A673 (cell line): Measurements from ENCODE around the gene ZFAND5. TPM values are rescaled to one million over a fixed set of nuclear protein-coding genes. Genes with fewer than 3 reads are reported as not detected.

Experiments used
- BruUV-seq: library from RNA; stranded (reverse); fragments of 400-500 nt; replicated peaks from 2 replicates; lab custom pipeline; 2021; lab: Mats Ljungman, UMichigan
- CTCF ChIA-PET: fragments of 300-600 bp; sonication (Branson Sonifier 250); formaldehyde crosslinking; loops from one replicate; lab custom pipeline; 2022; ENCODE audit warnings: antibody characterized with exemption; lab: Charles Lee
- POLR2A ChIA-PET: fragments of 300-600 bp; sonication (Branson Sonifier 250); formaldehyde crosslinking; loops from one replicate; lab custom pipeline; 2022; ENCODE audit warnings: antibody characterized with exemption; ENCODE audit not compliant: low non-redundant PET; lab: Charles Lee
- DNase-seq: peaks from one replicate; pipeline ENCODE4 v3.0.0-alpha.2; 2015; ENCODE audit warnings: low spot score
- H3K27ac ChIP-seq: fragments of 200-600 bp; sonication (generic); 2 replicates; pipeline ENCODE4 v1.5.1; 2016; ENCODE audit warnings: mixed run types, low read depth, mild to moderate bottlenecking, mixed read lengths, antibody characterized with exemption, low read length; ENCODE audit not compliant: poor library complexity, severe bottlenecking
- H3K27me3 ChIP-seq: fragments of 200-600 bp; sonication (generic); replicated peaks from 2 replicates; pipeline ENCODE4 v1.6.1; 2017; ENCODE audit warnings: mixed run types, low read depth, mild to moderate bottlenecking, mixed read lengths, antibody characterized with exemption, low read length; ENCODE audit not compliant: insufficient read depth, poor library complexity
- H3K36me3 ChIP-seq: fragments of 200-600 bp; sonication (generic); 2 replicates; pipeline ENCODE4 v1.6.1; 2016; ENCODE audit warnings: mixed run types, mild to moderate bottlenecking, mixed read lengths, antibody characterized with exemption, low read length; ENCODE audit not compliant: insufficient read depth, poor library complexity, severe bottlenecking
- H3K4me1 ChIP-seq: fragments of 200-600 bp; sonication (generic); 2 replicates; pipeline ENCODE4 v1.6.1; 2017; ENCODE audit warnings: mixed run types, mild to moderate bottlenecking, mixed read lengths, antibody characterized with exemption, low read length; ENCODE audit not compliant: insufficient read depth, poor library complexity, severe bottlenecking
- H3K4me3 ChIP-seq: fragments of 200-600 bp; sonication (generic); 2 replicates; pipeline ENCODE4 v1.5.1; 2016; ENCODE audit warnings: low read depth, mixed run types, mild to moderate bottlenecking, mixed read lengths, low read length; ENCODE audit not compliant: poor library complexity, severe bottlenecking
- H3K9me3 ChIP-seq: fragments of 200-600 bp; sonication (generic); 2 replicates; pipeline ENCODE4 v1.6.1; 2016; ENCODE audit warnings: mixed run types, low read depth, mild to moderate bottlenecking, mixed read lengths, antibody characterized with exemption, low read length; ENCODE audit not compliant: poor library complexity, severe bottlenecking
- CTCF ChIP-seq: fragments of 300-800, 200-600 bp; sonication (generic); conservative IDR thresholded peaks from 2 replicates; pipeline ENCODE4 v1.5.1; 2017; ENCODE audit warnings: low read depth, mild to moderate bottlenecking, antibody characterized with exemption, low read length, moderate library complexity, mixed read lengths
- EZH2 ChIP-seq: fragments of 200-600 bp; sonication (generic); IDR thresholded peaks from 2 replicates; pipeline ENCODE4 v1.6.1; 2017; ENCODE audit warnings: borderline replicate concordance, low read depth, mild to moderate bottlenecking, mixed read lengths, antibody characterized with exemption, low read length; ENCODE audit not compliant: poor library complexity, severe bottlenecking
- intact Hi-C: fragments of 100-400 bp; cut with micrococcal nuclease; formaldehyde crosslinking; loops from one replicate; pipeline ENCODE4 v1.10.0; 2022; ENCODE audit not compliant: unreplicated experiment
- total RNA-seq: library from RNA; stranded (reverse); gene quantifications from 2 replicates; pipeline ENCODE4 v1.2.3, GENCODE V29; 2021

Gene ZFAND5
- total RNA-seq, 1 experiment from 2014 or later, result 194 TPM

- Histone ChIP-seq H3K27ac (peak overlapping the region; percentile 75), H3K9me3 (no peaks in the 10 kb centered on the region), H3K36me3 (no peaks in the 10 kb centered on the region), H3K4me1 (no peaks in the 10 kb centered on the region), H3K4me3 (peak overlapping the region; percentile 34), H3K27me3 (no peaks in the 10 kb centered on the region)
- TF ChIP-seq EZH2, result no peak
- no peak for TF ChIP-seq CTCF
- DNase-seq, result peak; percentile 96
- ChIA-PET POLR2A (interaction anchor here (0.6 kb wide), 1 partner anchor 21 kb away, joined by 3 read pairs; no protein-coding TSS in a partner anchor), CTCF (interaction anchor here (0.9 kb wide), 1 partner anchor 24 kb away, joined by 4 read pairs; no protein-coding TSS in a partner anchor)
- no TSS peak for BruUV-seq
- intact Hi-C loops, result no loop called here
Observed at GRCh38 chr9:72305102-72305546, 59.9 kb downstream of the ZFAND5 start.

- H3K27ac ChIP-seq, result peak overlapping the region; percentile 75
- ChIA-PET POLR2A (interaction anchor here (0.6 kb wide), 1 partner anchor 21 kb away, joined by 3 read pairs; no protein-coding TSS in a partner anchor), CTCF (no interaction called here)
- no peak for DNase-seq
- TF ChIP-seq CTCF, result no peak
- no peak for TF ChIP-seq EZH2
- TSS peak; percentile 95 for BruUV-seq
- no peaks in the 10 kb centered on the region for H3K9me3 ChIP-seq
- no peaks in the 10 kb centered on the region for H3K36me3 ChIP-seq
- H3K4me1 ChIP-seq, result no peaks in the 10 kb centered on the region
- H3K27me3 ChIP-seq, result no peaks in the 10 kb centered on the region
- intact Hi-C loops, result no loop called here
- peak overlapping the region; percentile 34 for H3K4me3 ChIP-seq
Observed at GRCh38 chr9:72304538-72304937, 60.5 kb downstream of the ZFAND5 start.

Other genes starting within 250 kb of the ZFAND5 start
- gene GDA, start 215.8 kb downstream of the ZFAND5 start, total RNA-seq, result not detected in 2 replicates
- gene TMC1, start 156.4 kb upstream of the ZFAND5 start, total RNA-seq, result 0.61 and 0.75 TPM in 2 replicates